ENCODE data around the gene ZNF804B.

Gene ZNF804B

GRCh38 chr7:88942815-88943501 lies 183.5 kb downstream of the ZNF804B start:
- Histone ChIP-seq H3K79me2 (ENCODE audit: insufficient read depth, low read depth) (no peaks in the 10 kb centered on the region), H3K27me3 (ENCODE audit: insufficient read depth, low read depth) (no peaks in the 10 kb centered on the region), H3K36me3 (ENCODE audit: insufficient read depth) (no peaks in the 10 kb centered on the region), H3K27ac (no peak overlapping the region), H4K20me1 (ENCODE audit: insufficient read depth) (no peaks in the 10 kb centered on the region), H3K4me1 (ENCODE audit: low read depth, poor library complexity, severe bottlenecking) (no peaks in the 10 kb centered on the region), H2AFZ (ENCODE audit: low read depth) (no peak overlapping the region), H3K4me2 (no peak overlapping the region), H3K9ac (no peak overlapping the region), H3K4me3 (IDR thresholded peaks at IDR 0.05; ENCODE audit: insufficient read depth, low read depth, low read length) (no peak overlapping the region)
- TF ChIP-seq CTCF (conservative IDR thresholded peaks at IDR 0.05; ENCODE audit: low read depth, low read length), result no peak

- no peaks in the 10 kb centered on the region for H3K79me2 ChIP-seq (ENCODE audit: insufficient read depth, low read depth)
- no peaks in the 10 kb centered on the region for H4K20me1 ChIP-seq (ENCODE audit: insufficient read depth)
- H3K4me3 ChIP-seq (IDR thresholded peaks at IDR 0.05; ENCODE audit: insufficient read depth, low read depth, low read length), result no peak overlapping the region
- TF ChIP-seq CTCF (conservative IDR thresholded peaks at IDR 0.05; ENCODE audit: low read depth, low read length), result no peak
- H3K36me3 ChIP-seq (ENCODE audit: insufficient read depth), result no peaks in the 10 kb centered on the region
- no peak overlapping the region for H3K9ac ChIP-seq
- H3K4me2 ChIP-seq, result no peak overlapping the region
- no peaks in the 10 kb centered on the region for H3K4me1 ChIP-seq (ENCODE audit: low read depth, poor library complexity, severe bottlenecking)
- no peak overlapping the region for H3K27ac ChIP-seq
- H3K27me3 ChIP-seq (ENCODE audit: insufficient read depth, low read depth), result no peaks in the 10 kb centered on the region
- no peak overlapping the region for H2AFZ ChIP-seq (ENCODE audit: low read depth)
Observed at GRCh38 chr7:88951826-88952225, 192.3 kb downstream of the ZNF804B start.

GRCh38 chr7:88964418-88964817 lies 204.9 kb downstream of the ZNF804B start:
- no peak overlapping the region for H3K27ac ChIP-seq
- no peaks in the 10 kb centered on the region for H3K79me2 ChIP-seq (ENCODE audit: insufficient read depth, low read depth)
- H3K4me1 ChIP-seq (ENCODE audit: low read depth, poor library complexity, severe bottlenecking), result no peaks in the 10 kb centered on the region
- no peaks in the 10 kb centered on the region for H4K20me1 ChIP-seq (ENCODE audit: insufficient read depth)
- no peak overlapping the region for H3K9ac ChIP-seq
- no peaks in the 10 kb centered on the region for H3K36me3 ChIP-seq (ENCODE audit: insufficient read depth)
- H3K27me3 ChIP-seq (ENCODE audit: insufficient read depth, low read depth), result no peaks in the 10 kb centered on the region
- TF ChIP-seq CTCF (conservative IDR thresholded peaks at IDR 0.05; ENCODE audit: low read depth, low read length), result no peak
- H2AFZ ChIP-seq (ENCODE audit: low read depth), result no peak overlapping the region
- H3K4me3 ChIP-seq (IDR thresholded peaks at IDR 0.05; ENCODE audit: insufficient read depth, low read depth, low read length), result no peak overlapping the region
- H3K4me2 ChIP-seq, result no peak overlapping the region

GRCh38 chr7:88965371-88965770 lies 205.9 kb downstream of the ZNF804B start:
- Histone ChIP-seq H3K27me3 (ENCODE audit: insufficient read depth, low read depth) (no peaks in the 10 kb centered on the region), H2AFZ (ENCODE audit: low read depth) (no peak overlapping the region), H3K4me3 (IDR thresholded peaks at IDR 0.05; ENCODE audit: insufficient read depth, low read depth, low read length) (no peak overlapping the region), H3K36me3 (ENCODE audit: insufficient read depth) (no peaks in the 10 kb centered on the region), H4K20me1 (ENCODE audit: insufficient read depth) (no peaks in the 10 kb centered on the region), H3K4me1 (ENCODE audit: low read depth, poor library complexity, severe bottlenecking) (no peaks in the 10 kb centered on the region), H3K9ac (no peak overlapping the region), H3K79me2 (ENCODE audit: insufficient read depth, low read depth) (no peaks in the 10 kb centered on the region), H3K4me2 (no peak overlapping the region), H3K27ac (no peak overlapping the region)
- TF ChIP-seq CTCF (conservative IDR thresholded peaks at IDR 0.05; ENCODE audit: low read depth, low read length), result no peak
